NCI-H460 (cell line): ENCODE data around the gene LRRC17. TPM values are rescaled to one million over a fixed set of nuclear protein-coding genes. Genes with fewer than 3 reads are reported as not detected.
"Not testable (repeated sequence)": the region's sequence is repeated elsewhere in the genome, so short reads cannot be mapped to it uniquely, and the experiment has no call there.

Experiments used
- DNase-seq: peaks from one replicate; pipeline ENCODE4 v3.0.0-alpha.2; 2016; ENCODE audit warnings: low read depth; ENCODE audit errors: extremely low read depth
- total RNA-seq: library from RNA; depleted of rRNA; stranded (reverse); fragments of >200 nt; shearing (Covaris generic); gene quantifications from 2 replicates; pipeline ENCODE4 v1.2.3, GENCODE V29; 2014

LRRC17 gene
- total RNA-seq, 1 experiment from 2014 or later, result 0.30 TPM

- no peak for DNase-seq
Measured at GRCh38 chr7:102896585-102896984, 16.2 kb upstream of the LRRC17 start.

GRCh38 chr7:102897211-102897631 is 15.6 kb upstream of the LRRC17 start:
- DNase-seq, result no peak

GRCh38 chr7:102897856-102898531 is 14.8 kb upstream of the LRRC17 start:
- no peak for DNase-seq

- DNase-seq, result no peak
Measured at GRCh38 chr7:102898532-102898859, 14.3 kb upstream of the LRRC17 start.

GRCh38 chr7:102902052-102902451 is 10.7 kb upstream of the LRRC17 start:
- DNase-seq, result not testable (repeated sequence)

GRCh38 chr7:102903576-102903975 is 9.2 kb upstream of the LRRC17 start:
- DNase-seq, result not testable (repeated sequence)

GRCh38 chr7:102908676-102909075 is 4.1 kb upstream of the LRRC17 start:
- no peak for DNase-seq

GRCh38 chr7:102913826-102914225 is 1.0 kb downstream of the LRRC17 start:
- no peak for DNase-seq

- DNase-seq, result no peak
Measured at GRCh38 chr7:102914585-102914984, 1.8 kb downstream of the LRRC17 start.

GRCh38 chr7:102916426-102916825 is 3.6 kb downstream of the LRRC17 start:
- DNase-seq, result no peak

- no peak for DNase-seq
Measured at GRCh38 chr7:102916881-102917280, 4.1 kb downstream of the LRRC17 start.

GRCh38 chr7:102917436-102918353 is 4.9 kb downstream of the LRRC17 start:
- no peak for DNase-seq

- DNase-seq, result no peak
Measured at GRCh38 chr7:102918845-102919244, 6.0 kb downstream of the LRRC17 start.

GRCh38 chr7:102925976-102926782 is 13.4 kb downstream of the LRRC17 start:
- no peak for DNase-seq

GRCh38 chr7:102926783-102927140 is 14.0 kb downstream of the LRRC17 start:
- DNase-seq, result no peak

- DNase-seq, result no peak
Measured at GRCh38 chr7:102927312-102927933, 14.6 kb downstream of the LRRC17 start.

GRCh38 chr7:102931757-102932156 is 19.0 kb downstream of the LRRC17 start:
- no peak for DNase-seq

- no peak for DNase-seq
Measured at GRCh38 chr7:102933763-102934162, 21.0 kb downstream of the LRRC17 start.

GRCh38 chr7:102934239-102934638 is 21.4 kb downstream of the LRRC17 start:
- no peak for DNase-seq

- DNase-seq, result no peak
Measured at GRCh38 chr7:102934701-102935100, 21.9 kb downstream of the LRRC17 start.
